Left lobe of liver (tissue), 2 donors: ENCODE results near the gene TMCC2. TPM values are rescaled to one million over a fixed set of nuclear protein-coding genes. Genes with fewer than 3 reads are reported as not detected.

Experiments used
- ATAC-seq: fragments of 200-7000 bp; cut with Tn5 transposase; one replicate; pipeline ENCODE4 v1.9.1; 2020; ENCODE audit warnings: mild to moderate bottlenecking, moderate library complexity
- DNase-seq: peaks from one replicate; pipeline ENCODE4 v3.0.0-alpha.2; 2020; ENCODE audit warnings: low spot score
- total RNA-seq: library from RNA; stranded (reverse); gene quantifications from one replicate; pipeline ENCODE4 v1.2.1, GENCODE V29; 2021
- donor health status: DM: no; HTN: no; CAD: no; lungs with moderate emphysema.
- donor health status: DM: no; HTN: yes; CAD: no.

The TMCC2 gene
- total RNA-seq, 1 donor from 2014 or later = 0.33 TPM

GRCh38 chr1:205258261-205258691 lies 30.5 kb downstream of the TMCC2 start:
- DNase-seq (no peak), ATAC-seq (no peak)

GRCh38 chr1:205258719-205259118 lies 31.0 kb downstream of the TMCC2 start:
- DNase-seq (no peak), ATAC-seq (no peak)

GRCh38 chr1:205259324-205259832 lies 31.6 kb downstream of the TMCC2 start:
- DNase-seq (no peak), ATAC-seq (peak; percentile 25)

- no peak for DNase-seq
- ATAC-seq = no peak
Observed at GRCh38 chr1:205259998-205260397, 32.3 kb downstream of the TMCC2 start.

GRCh38 chr1:205260948-205261732 lies 33.4 kb downstream of the TMCC2 start:
- DNase-seq (no peak), ATAC-seq (no peak)

GRCh38 chr1:205261946-205262691 lies 34.4 kb downstream of the TMCC2 start:
- ATAC-seq (no peak), DNase-seq (no peak)

- ATAC-seq (no peak), DNase-seq (no peak)
Observed at GRCh38 chr1:205262731-205263171, 35.0 kb downstream of the TMCC2 start.

GRCh38 chr1:205263580-205264190 lies 35.9 kb downstream of the TMCC2 start:
- DNase-seq (no peak), ATAC-seq (no peak)

GRCh38 chr1:205266611-205267305 lies 39.0 kb downstream of the TMCC2 start:
- ATAC-seq = peak; percentile 27

GRCh38 chr1:205267306-205267902 lies 39.7 kb downstream of the TMCC2 start:
- DNase-seq = no peak
- ATAC-seq = peak; percentile 77

More at GRCh38 chr1:205266611-205267305, 39.0 kb downstream of the TMCC2 start:
- no peak for DNase-seq

GRCh38 chr1:205268846-205269680 lies 41.3 kb downstream of the TMCC2 start:
- DNase-seq (no peak), ATAC-seq (no peak)

- DNase-seq (no peak), ATAC-seq (no peak)
Observed at GRCh38 chr1:205269711-205270110, 42.0 kb downstream of the TMCC2 start.

- DNase-seq (no peak), ATAC-seq (no peak)
Observed at GRCh38 chr1:205270271-205270670, 42.5 kb downstream of the TMCC2 start.

GRCh38 chr1:205270764-205271163 lies 43.0 kb downstream of the TMCC2 start:
- DNase-seq (no peak), ATAC-seq (no peak)

GRCh38 chr1:205271277-205271676 lies 43.5 kb downstream of the TMCC2 start:
- ATAC-seq = no peak
- no peak for DNase-seq

- ATAC-seq (no peak), DNase-seq (no peak)
Observed at GRCh38 chr1:205271745-205272144, 44.0 kb downstream of the TMCC2 start.

GRCh38 chr1:205272536-205272935 lies 44.8 kb downstream of the TMCC2 start:
- DNase-seq = no peak

GRCh38 chr1:205273551-205273982 lies 45.8 kb downstream of the TMCC2 start:
- peak; percentile 97 for ATAC-seq
- DNase-seq = peak; percentile 85

More at GRCh38 chr1:205272536-205272935, 44.8 kb downstream of the TMCC2 start:
- no peak for ATAC-seq

GRCh38 chr1:205274041-205274691 lies 46.4 kb downstream of the TMCC2 start:
- ATAC-seq (no peak), DNase-seq (no peak)
